ENCODE data around the gene ARRB1. TPM values are rescaled to one million over a fixed set of nuclear protein-coding genes. Genes with fewer than 3 reads are reported as not detected.

ARRB1 gene
- total and polyA plus RNA-seq, 9 of the 15 experiments (the other 6 are each of a cell fraction or from before 2014, with no cell fraction given): 6.6 to 45.4 (median 28.5) TPM

MicroRNAs encoded within 50 kb of the gene (microRNA counts, 767-probe panel; counts per million panel counts)
- microRNA hsa-miR-326: not detected

Small RNA genes within 50 kb of the gene (microRNA-seq; reads per million reads assigned to microRNA genes)
- gene MIR326 (ENCODE audit: borderline microRNAs expressed): 24.7 reads per million, percentile 67 among the genes with 10 or more reads in this experiment

Small RNA genes within 50 kb of the gene (small RNA-seq; reads per million reads assigned to genes)
- gene MIR326 (9.8 reads per million, percentile 95 among the genes with 10 or more reads in this experiment), gene SNORD15A (not detected)

Other genes with a start within 250 kb of the ARRB1 start
- gene SLCO2B1, start 200.6 kb downstream of the ARRB1 start, total RNA-seq (2014; rRNA removed): 6.2 and 7.5 TPM in 2 replicates
- gene SLCO2B1, start 200.6 kb downstream of the ARRB1 start, total RNA-seq (2014; rRNA removed; fragmentation: Illumina TruSeq; extraction: Trizol): 8.5 and 9.2 TPM in 2 replicates
- 13.8 and 14.7 TPM in 2 replicates for gene SLCO2B1, start 200.6 kb downstream of the ARRB1 start, total RNA-seq (2015; rRNA removed; fragmentation: Illumina TruSeq; extraction: Trizol)
- gene SLCO2B1, start 200.6 kb downstream of the ARRB1 start, total RNA-seq (2021): 11.6 and 13.1 TPM in 2 replicates
- 2.8 and 4.7 TPM in 2 replicates for gene SLCO2B1, start 200.6 kb downstream of the ARRB1 start, polyA plus RNA-seq (2011; rRNA removed)
- gene SLCO2B1, start 200.6 kb downstream of the ARRB1 start, polyA plus RNA-seq (2014; fragmentation: Illumina TruSeq; extraction: Trizol): 11.3 and 12.3 TPM in 2 replicates
- gene SLCO2B1, start 200.6 kb downstream of the ARRB1 start, polyA plus RNA-seq (2014; fragmentation: Nextera tagmentation; extraction: Ambion mirVana): 1 to 10 TPM in 1 of 2 experiments, under 1 TPM in 1; 0.70 to 1.8 TPM
- gene SLCO2B1, start 200.6 kb downstream of the ARRB1 start, polyA plus RNA-seq (2014; rRNA removed): 7.6 and 12.9 TPM in 2 replicates
- not detected in 2 replicates for gene TPBGL, start 110.9 kb downstream of the ARRB1 start, total RNA-seq (2014; rRNA removed)
- not detected in 2 replicates for gene TPBGL, start 110.9 kb downstream of the ARRB1 start, total RNA-seq (2014; rRNA removed; fragmentation: Illumina TruSeq; extraction: Trizol)
- 0.04 TPM in 1 of 2 replicates, not detected in the other for gene TPBGL, start 110.9 kb downstream of the ARRB1 start, total RNA-seq (2015; rRNA removed; fragmentation: Illumina TruSeq; extraction: Trizol)
- 0.11 and 0.22 TPM in 2 replicates for gene TPBGL, start 110.9 kb downstream of the ARRB1 start, total RNA-seq (2021)
- not detected in 2 replicates for gene TPBGL, start 110.9 kb downstream of the ARRB1 start, polyA plus RNA-seq (2011; rRNA removed)
- 0.06 and 0.11 TPM in 2 replicates for gene TPBGL, start 110.9 kb downstream of the ARRB1 start, polyA plus RNA-seq (2014; fragmentation: Illumina TruSeq; extraction: Trizol)
- gene TPBGL, start 110.9 kb downstream of the ARRB1 start, polyA plus RNA-seq (2014; fragmentation: Nextera tagmentation; extraction: Ambion mirVana): not detected
- gene TPBGL, start 110.9 kb downstream of the ARRB1 start, polyA plus RNA-seq (2014; rRNA removed): not detected in 2 replicates
- gene RPS3, start 47.9 kb upstream of the ARRB1 start, total RNA-seq (2014; rRNA removed): 2,700 and 3,102 TPM in 2 replicates
- 3,530 and 3,738 TPM in 2 replicates for gene RPS3, start 47.9 kb upstream of the ARRB1 start, total RNA-seq (2014; rRNA removed; fragmentation: Illumina TruSeq; extraction: Trizol)
- 3,411 and 3,679 TPM in 2 replicates for gene RPS3, start 47.9 kb upstream of the ARRB1 start, total RNA-seq (2015; rRNA removed; fragmentation: Illumina TruSeq; extraction: Trizol)
- gene RPS3, start 47.9 kb upstream of the ARRB1 start, total RNA-seq (2021): 3,592 and 3,622 TPM in 2 replicates
- 3,472 and 4,261 TPM in 2 replicates for gene RPS3, start 47.9 kb upstream of the ARRB1 start, polyA plus RNA-seq (2011; rRNA removed)
- gene RPS3, start 47.9 kb upstream of the ARRB1 start, polyA plus RNA-seq (2014; fragmentation: Illumina TruSeq; extraction: Trizol): 4,042 and 4,231 TPM in 2 replicates
- 1,000 to 10,000 TPM; 5,693 to 5,771 TPM for gene RPS3, start 47.9 kb upstream of the ARRB1 start, polyA plus RNA-seq (2014; fragmentation: Nextera tagmentation; extraction: Ambion mirVana)
- 3,097 and 3,731 TPM in 2 replicates for gene RPS3, start 47.9 kb upstream of the ARRB1 start, polyA plus RNA-seq (2014; rRNA removed)
- gene KLHL35, start 81.5 kb upstream of the ARRB1 start, total RNA-seq (2014; rRNA removed): not detected in 2 replicates
- not detected in 2 replicates for gene KLHL35, start 81.5 kb upstream of the ARRB1 start, total RNA-seq (2014; rRNA removed; fragmentation: Illumina TruSeq; extraction: Trizol)
- gene KLHL35, start 81.5 kb upstream of the ARRB1 start, total RNA-seq (2015; rRNA removed; fragmentation: Illumina TruSeq; extraction: Trizol): not detected in 2 replicates
- not detected in 2 replicates for gene KLHL35, start 81.5 kb upstream of the ARRB1 start, total RNA-seq (2021)
- not detected in 2 replicates for gene KLHL35, start 81.5 kb upstream of the ARRB1 start, polyA plus RNA-seq (2011; rRNA removed)
- gene KLHL35, start 81.5 kb upstream of the ARRB1 start, polyA plus RNA-seq (2014; fragmentation: Illumina TruSeq; extraction: Trizol): not detected in 2 replicates
- gene KLHL35, start 81.5 kb upstream of the ARRB1 start, polyA plus RNA-seq (2014; fragmentation: Nextera tagmentation; extraction: Ambion mirVana): not detected
- gene KLHL35, start 81.5 kb upstream of the ARRB1 start, polyA plus RNA-seq (2014; rRNA removed): not detected in 2 replicates
- gene GDPD5, start 174.3 kb upstream of the ARRB1 start, total RNA-seq (2014; rRNA removed): 9.8 and 14.2 TPM in 2 replicates
- 2.8 and 2.9 TPM in 2 replicates for gene GDPD5, start 174.3 kb upstream of the ARRB1 start, total RNA-seq (2014; rRNA removed; fragmentation: Illumina TruSeq; extraction: Trizol)
- 6.1 and 6.5 TPM in 2 replicates for gene GDPD5, start 174.3 kb upstream of the ARRB1 start, total RNA-seq (2015; rRNA removed; fragmentation: Illumina TruSeq; extraction: Trizol)
- gene GDPD5, start 174.3 kb upstream of the ARRB1 start, total RNA-seq (2021): 19.0 and 27.3 TPM in 2 replicates
- gene GDPD5, start 174.3 kb upstream of the ARRB1 start, polyA plus RNA-seq (2011; rRNA removed): 8.0 and 11.8 TPM in 2 replicates
- gene GDPD5, start 174.3 kb upstream of the ARRB1 start, polyA plus RNA-seq (2014; fragmentation: Illumina TruSeq; extraction: Trizol): 8.7 and 11.9 TPM in 2 replicates
- gene GDPD5, start 174.3 kb upstream of the ARRB1 start, polyA plus RNA-seq (2014; fragmentation: Nextera tagmentation; extraction: Ambion mirVana): under 1 TPM; 0.32 to 0.41 TPM
- gene GDPD5, start 174.3 kb upstream of the ARRB1 start, polyA plus RNA-seq (2014; rRNA removed): 17.0 and 20.4 TPM in 2 replicates
- 67.9 and 85.8 TPM in 2 replicates for gene SERPINH1, start 210.6 kb upstream of the ARRB1 start, total RNA-seq (2014; rRNA removed)
- 30.3 and 44.1 TPM in 2 replicates for gene SERPINH1, start 210.6 kb upstream of the ARRB1 start, total RNA-seq (2014; rRNA removed; fragmentation: Illumina TruSeq; extraction: Trizol)
- 78.5 and 87.1 TPM in 2 replicates for gene SERPINH1, start 210.6 kb upstream of the ARRB1 start, total RNA-seq (2015; rRNA removed; fragmentation: Illumina TruSeq; extraction: Trizol)
- gene SERPINH1, start 210.6 kb upstream of the ARRB1 start, total RNA-seq (2021): 106 and 115 TPM in 2 replicates
- 45.5 and 123 TPM in 2 replicates for gene SERPINH1, start 210.6 kb upstream of the ARRB1 start, polyA plus RNA-seq (2011; rRNA removed)
- gene SERPINH1, start 210.6 kb upstream of the ARRB1 start, polyA plus RNA-seq (2014; fragmentation: Illumina TruSeq; extraction: Trizol): 95.0 and 102 TPM in 2 replicates
- gene SERPINH1, start 210.6 kb upstream of the ARRB1 start, polyA plus RNA-seq (2014; fragmentation: Nextera tagmentation; extraction: Ambion mirVana): 1 to 10 TPM; 2.8 to 6.8 TPM
- gene SERPINH1, start 210.6 kb upstream of the ARRB1 start, polyA plus RNA-seq (2014; rRNA removed): 67.8 and 77.9 TPM in 2 replicates